ENCODE results near the gene PHLDB2.

DNA sequence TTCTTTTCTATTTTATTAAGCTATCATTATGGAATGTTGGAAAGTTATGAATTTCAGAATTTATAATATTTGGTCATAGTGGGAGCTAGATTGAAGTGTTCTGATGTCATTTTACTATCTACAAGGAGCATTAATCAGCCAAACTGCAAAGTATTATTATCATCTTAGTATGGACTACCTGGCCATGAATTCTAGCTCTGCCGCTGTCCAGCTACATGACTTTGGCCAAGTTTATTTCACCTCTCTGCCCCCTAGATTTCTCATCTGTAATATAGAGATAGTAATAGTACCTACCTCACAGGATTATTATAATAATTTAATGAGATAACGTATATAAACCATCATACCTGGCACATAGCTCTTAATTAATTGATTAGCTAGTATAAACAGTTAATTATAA is 92.0 kb downstream of the PHLDB2 start:
- TF ChIP-seq POLR2A (IDR thresholded peaks at IDR 0.05; ENCODE audit: low read length) (no peak), GATA1 (IDR thresholded peaks at IDR 0.05; ENCODE audit: low read depth, low read length) (no peak)
